GM19395 (cell line): ENCODE results near the gene RELA.

Experiments
- ATAC-seq: cut with Tn5 transposase; IDR thresholded peaks from one replicate; pipeline ENCODE4 v1.9.1; 2021; ENCODE audit warnings: mild to moderate bottlenecking, moderate library complexity; ENCODE audit not compliant: unreplicated experiment

Gene RELA

DNA sequence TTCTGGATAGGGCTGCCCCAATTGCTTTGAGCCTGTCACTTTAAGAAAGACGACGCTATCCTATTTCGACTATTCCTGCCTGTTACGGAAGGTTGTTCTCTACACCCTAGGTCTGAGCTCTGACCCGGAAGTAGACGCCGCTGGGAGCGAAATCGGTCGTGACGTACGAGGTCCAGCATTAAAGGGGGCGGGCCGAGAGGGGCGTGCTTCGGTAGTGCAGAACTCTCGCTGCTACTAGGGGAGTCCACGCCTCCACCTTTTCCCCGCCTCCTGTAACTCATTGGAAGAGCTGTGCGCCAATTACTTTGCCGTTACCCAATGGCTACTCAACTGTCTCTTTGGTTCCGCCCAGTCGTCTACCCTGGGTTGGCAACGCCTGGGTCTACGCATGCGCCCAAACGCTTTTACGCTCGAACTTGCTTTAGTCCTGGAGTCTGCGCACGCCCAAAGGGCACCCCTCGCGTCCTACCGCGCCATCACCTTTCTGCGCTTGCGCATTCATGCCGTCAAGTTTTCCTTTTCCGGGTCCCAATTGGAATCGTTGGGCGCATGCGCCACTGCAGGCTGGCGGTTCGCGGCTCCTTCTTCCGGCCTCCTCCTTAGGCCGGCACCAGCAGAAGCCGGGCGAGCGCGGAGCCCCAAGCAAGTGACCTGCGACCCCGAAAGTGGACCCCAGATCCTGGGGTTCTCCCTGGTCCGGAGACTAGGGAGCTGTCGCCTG, 47.3 kb downstream of the RELA start, which contains the start of gene PCNX3:
PCNX3 (plus strand) TSS at position 548 of the 721 bp plus-strand sequence. CDS start 536 bp downstream, outside the sequence.
- peak; percentile 87 for ATAC-seq

DNA sequence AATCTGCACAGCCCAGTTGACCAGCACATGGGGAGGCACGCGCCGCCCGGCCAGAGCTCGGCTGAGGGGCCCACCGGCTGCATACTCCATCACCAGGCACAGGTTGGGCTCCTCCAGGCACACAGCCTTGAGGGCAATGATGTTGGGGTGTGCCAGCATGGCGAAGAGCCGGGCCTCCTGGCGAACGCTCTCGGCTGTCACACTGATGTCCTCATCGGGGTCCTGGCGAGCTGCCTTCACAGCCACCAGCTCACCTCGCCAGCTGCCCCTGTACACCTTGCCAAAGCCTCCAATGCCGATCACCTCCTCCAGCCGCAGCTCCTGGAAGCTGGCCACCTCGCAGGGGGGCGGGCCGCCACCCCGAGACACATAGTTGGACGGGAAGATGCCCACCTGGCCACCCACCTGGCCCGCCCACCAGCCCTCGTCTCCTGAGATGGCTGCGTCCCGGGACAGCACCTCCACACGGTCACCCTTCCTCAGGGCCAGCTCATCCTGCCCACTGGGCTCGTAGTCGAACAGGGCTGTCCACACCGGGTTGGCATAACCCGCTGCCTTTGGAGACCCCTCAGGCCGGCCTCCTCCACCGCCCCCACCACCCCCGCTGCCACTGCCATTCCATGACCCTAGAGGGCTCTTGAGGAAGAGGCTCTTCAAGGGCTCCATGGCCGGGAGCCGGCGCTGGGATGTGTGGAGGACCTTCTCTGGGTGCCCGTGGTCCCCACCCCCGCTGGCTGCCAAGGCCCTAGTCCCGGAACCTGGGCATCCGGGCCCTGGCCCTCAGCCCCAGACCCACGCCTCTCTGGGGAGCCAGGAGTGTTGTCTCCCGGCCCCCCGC, 49.4 kb downstream of the RELA start:
- ATAC-seq: no peak

- ATAC-seq: no peak
Observed at GRCh38 chr11:65612691-65613090, 50.0 kb downstream of the RELA start.

DNA sequence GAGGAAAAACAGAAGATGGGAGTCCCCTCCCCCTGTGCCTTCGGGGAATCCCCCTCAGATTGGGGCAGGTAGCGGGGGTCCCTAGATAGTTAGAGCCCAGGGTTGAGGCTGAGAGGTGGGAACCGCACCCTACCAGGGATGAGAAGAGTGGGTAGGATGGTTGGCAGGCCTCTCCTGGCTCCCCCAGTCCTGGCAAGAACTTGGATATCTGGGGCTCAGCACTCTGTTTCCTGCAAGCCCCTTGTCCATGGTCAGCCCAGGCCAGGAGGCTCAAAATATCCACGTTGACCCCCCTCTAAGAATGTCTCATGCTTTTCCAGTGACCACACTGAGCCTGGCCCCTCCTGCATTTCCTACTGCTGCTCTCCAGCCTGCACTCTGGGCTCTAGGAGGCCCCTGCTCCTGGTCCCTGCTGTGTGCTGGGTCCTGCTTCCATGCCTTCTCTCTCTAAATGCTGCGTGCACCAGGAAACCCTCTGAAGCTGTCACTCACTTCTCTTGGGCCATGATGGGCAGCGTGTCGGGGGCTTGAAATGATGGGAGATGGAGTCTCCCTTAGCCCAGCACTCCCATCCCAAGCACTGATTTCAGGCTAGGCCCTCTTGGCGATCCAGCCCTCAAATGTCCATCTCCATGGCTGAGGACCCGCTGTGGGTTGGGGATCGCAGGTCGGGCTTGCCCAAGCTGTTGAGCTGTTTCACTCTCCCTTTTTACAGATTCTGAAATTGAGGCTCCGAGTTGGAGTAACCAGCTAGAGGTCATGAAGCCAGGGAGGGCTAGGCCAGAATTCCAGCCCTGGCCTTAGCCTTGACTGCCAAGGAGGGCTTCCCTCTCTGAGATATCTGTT, 50.7 kb downstream of the RELA start:
- no peak for ATAC-seq

DNA sequence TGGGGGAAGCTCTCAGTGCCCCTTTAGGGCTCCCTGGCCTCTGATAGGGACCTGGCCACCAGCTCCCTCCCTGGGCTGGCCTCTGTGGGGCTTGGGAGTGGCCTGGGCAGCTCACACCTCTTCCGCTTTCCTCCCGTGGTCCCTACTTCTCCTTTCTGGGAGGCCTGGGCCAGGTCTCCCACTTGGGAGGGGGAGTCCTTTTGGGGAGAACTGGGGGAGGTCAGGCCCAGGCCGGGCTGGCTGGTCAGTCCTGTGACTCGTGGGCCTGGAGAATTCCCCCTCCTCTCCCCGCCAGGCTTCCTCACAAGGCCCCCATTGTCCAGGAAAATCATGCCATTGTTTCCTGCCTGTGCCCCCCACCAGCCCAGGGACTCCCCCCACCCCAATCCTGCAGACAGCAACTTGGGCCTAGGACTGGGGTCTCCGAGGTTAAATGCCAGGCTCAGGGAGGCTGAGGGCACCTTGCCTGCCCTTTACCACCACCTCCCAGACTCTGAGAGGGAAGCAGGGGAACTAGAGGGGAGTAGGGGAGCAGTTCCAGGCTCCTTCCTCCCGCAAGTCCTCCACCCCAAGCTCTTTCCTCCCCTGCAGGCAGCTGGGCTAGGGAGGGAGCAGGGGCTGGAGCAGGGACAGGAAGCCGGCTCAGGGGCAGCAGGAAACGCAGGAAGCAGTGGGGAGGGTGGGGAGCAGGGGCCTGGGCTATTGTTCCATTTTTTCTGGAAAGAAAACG, 51.5 kb downstream of the RELA start:
- no peak for ATAC-seq

GRCh38 chr11:65610404-65610803, 52.3 kb downstream of the RELA start:
- no peak for ATAC-seq

GRCh38 chr11:65609665-65610064, 53.1 kb downstream of the RELA start:
- ATAC-seq: no peak

- ATAC-seq: no peak
Observed at GRCh38 chr11:65609229-65609628, 53.5 kb downstream of the RELA start.

DNA sequence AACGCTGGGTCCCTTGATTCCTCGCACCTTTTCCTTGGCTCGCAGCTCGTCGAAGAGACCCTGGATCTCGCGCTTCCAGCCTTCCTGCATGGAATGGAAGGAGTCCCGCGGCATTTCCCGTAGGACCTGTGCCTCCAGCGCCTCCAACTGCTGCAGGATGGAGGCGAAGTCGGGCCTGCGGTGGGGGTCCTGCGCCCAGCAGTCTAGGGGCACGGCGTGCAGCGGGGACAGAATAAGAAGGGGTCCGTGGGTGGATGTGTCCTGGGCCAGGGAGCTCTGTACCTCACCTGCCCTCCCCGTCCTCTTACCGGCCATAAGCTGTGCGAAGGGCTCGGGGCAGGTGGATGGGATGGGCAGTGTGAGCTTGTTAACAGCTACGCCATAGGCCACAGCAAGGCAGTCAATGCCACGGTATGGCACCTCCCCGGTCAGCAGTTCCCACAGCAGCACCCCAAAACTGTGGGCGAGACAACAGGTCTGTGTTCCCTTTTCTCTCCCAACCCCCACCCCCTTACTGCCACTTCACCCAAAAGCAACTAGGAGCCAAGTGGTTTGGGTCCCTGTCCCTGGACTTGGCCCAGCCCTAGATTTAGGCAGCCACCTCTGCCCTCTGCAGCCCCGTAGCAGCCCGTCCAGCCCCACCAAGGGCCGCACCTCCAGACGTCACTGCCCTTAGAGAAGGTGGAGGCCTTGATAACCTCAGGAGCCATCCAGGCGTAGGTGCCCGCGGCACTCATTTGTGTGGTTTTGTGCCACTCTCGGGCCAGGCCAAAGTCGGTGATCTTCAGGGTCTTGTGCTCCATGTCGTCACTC, 54.9 kb downstream of the RELA start:
- ATAC-seq: no peak

DNA sequence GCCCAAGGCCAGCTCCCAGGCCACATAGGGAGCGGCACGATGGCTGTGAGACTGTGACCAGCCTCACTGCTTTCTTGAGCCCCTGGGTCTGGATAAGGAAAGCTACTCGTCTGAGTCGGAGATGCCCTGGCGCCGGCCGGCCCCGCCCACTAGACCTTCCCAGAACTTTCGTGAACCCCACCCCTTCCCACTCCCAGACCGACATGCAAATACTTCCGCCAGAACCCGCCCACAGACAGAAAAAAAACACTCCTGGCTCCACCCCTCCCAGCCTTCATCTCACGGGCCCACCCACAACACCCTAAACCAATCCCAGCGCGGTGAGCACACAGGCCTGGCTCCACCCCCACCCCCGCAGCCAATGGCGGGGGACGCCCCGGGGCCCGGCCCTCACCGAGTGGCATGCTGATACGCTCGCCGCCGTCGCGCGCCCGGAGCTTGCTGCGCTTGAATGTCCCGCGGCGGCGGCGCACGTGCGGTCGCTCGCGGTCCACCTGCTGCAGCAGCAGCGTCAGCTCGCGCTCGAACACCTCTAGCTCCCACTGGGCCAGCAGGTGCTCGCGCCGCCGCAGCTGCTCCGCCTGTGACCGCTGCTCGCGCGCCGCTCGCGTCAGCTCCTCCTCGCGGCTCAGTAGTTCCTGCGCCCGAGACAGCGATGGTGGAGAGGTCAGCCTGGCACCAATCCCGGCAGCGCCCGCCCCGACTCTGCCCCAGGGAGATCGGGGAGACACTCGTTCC, 55.7 kb downstream of the RELA start:
- ATAC-seq: no peak

GRCh38 chr11:65604258-65604657, 58.5 kb downstream of the RELA start:
- no peak for ATAC-seq
